Measurements from ENCODE around the gene ARID5B. TPM values are rescaled to one million over a fixed set of nuclear protein-coding genes. Genes with fewer than 3 reads are reported as not detected.

The ARID5B gene
- total RNA-seq, 1 donor from 2014 or later: 0.62 TPM

DNA sequence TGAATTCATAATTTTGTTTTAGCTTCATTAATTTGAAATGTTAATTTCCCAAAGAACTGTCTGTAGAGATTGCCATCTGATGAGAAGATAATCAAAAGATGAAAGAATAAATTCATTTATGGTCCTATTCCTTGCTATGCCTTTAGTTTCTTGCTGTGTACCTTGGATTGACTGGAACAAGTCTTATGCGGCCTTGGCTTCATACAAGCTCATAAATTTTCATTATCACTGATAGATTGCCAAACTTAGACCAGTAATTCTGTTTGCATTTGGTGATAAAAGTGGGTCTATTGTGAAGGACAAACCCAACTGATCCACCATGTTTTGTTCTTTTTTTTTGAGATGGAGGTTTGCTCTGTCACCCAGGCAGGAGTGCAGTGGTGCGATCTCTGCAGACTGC lies 48.2 kb downstream of the ARID5B start:
- no peaks in the 10 kb centered on the region for H3K27me3 Mint-ChIP-seq (ENCODE audit: unreplicated experiment)
- no peaks in the 10 kb centered on the region for H3K36me3 Mint-ChIP-seq (ENCODE audit: low read depth, unreplicated experiment)
- DNase-seq (ENCODE audit: low spot score): no peak
- H3K27ac Mint-ChIP-seq (ENCODE audit: unreplicated experiment): no peak overlapping the region
- no peaks in the 10 kb centered on the region for H3K4me1 Mint-ChIP-seq (ENCODE audit: unreplicated experiment)
- TF ChIP-seq, protein P1, sequence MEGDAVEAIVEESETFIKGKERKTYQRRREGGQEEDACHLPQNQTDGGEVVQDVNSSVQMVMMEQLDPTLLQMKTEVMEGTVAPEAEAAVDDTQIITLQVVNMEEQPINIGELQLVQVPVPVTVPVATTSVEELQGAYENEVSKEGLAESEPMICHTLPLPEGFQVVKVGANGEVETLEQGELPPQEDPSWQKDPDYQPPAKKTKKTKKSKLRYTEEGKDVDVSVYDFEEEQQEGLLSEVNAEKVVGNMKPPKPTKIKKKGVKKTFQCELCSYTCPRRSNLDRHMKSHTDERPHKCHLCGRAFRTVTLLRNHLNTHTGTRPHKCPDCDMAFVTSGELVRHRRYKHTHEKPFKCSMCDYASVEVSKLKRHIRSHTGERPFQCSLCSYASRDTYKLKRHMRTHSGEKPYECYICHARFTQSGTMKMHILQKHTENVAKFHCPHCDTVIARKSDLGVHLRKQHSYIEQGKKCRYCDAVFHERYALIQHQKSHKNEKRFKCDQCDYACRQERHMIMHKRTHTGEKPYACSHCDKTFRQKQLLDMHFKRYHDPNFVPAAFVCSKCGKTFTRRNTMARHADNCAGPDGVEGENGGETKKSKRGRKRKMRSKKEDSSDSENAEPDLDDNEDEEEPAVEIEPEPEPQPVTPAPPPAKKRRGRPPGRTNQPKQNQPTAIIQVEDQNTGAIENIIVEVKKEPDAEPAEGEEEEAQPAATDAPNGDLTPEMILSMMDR (IDR thresholded peaks at IDR 0.05; ENCODE audit: unreplicated experiment): no peak
- no peaks in the 10 kb centered on the region for H3K9me3 Mint-ChIP-seq (ENCODE audit: unreplicated experiment)
- no peak overlapping the region for H3K4me3 Mint-ChIP-seq (ENCODE audit: unreplicated experiment)

DNA sequence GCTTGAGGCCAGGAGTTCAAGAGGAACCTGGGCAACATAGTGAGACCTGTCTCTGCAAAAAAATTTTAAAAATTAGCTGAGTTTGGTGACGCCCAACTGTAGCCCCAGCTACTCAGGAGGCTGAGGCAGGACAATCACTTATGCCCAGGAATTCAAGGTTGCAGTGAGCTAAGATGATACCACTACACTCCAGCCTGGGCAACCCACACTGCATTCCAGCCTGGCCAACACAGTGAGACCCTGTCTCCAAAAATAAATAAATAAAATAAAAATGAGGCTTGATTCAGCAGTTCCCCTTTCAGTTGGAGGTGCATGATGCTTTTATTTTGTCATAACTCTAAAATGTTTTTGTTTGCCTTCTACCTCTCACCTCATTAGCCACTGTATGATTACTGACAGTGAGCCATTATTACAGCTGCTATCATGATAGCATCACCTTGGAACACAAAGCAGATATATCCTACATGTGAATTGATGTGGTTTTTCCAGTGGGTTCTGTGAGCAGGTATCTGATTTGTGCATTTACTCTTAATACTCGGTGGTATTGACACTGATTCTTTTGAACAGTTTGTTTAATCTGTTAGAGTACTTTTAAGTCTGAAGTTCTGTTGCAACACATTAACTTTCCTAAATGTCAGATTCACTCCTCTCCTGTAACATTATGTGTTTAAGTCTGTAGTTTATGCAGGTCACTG lies 49.1 kb downstream of the ARID5B start:
- TF ChIP-seq, protein P1 (IDR thresholded peaks at IDR 0.05; ENCODE audit: unreplicated experiment): no peak
- H3K27ac Mint-ChIP-seq (ENCODE audit: unreplicated experiment): no peak overlapping the region
- DNase-seq (ENCODE audit: low spot score): no peak
- H3K36me3 Mint-ChIP-seq (ENCODE audit: low read depth, unreplicated experiment): no peaks in the 10 kb centered on the region
- H3K4me1 Mint-ChIP-seq (ENCODE audit: unreplicated experiment): no peaks in the 10 kb centered on the region
- H3K4me3 Mint-ChIP-seq (ENCODE audit: unreplicated experiment): no peak overlapping the region
- H3K27me3 Mint-ChIP-seq (ENCODE audit: unreplicated experiment): no peaks in the 10 kb centered on the region
- H3K9me3 Mint-ChIP-seq (ENCODE audit: unreplicated experiment): no peaks in the 10 kb centered on the region

DNA sequence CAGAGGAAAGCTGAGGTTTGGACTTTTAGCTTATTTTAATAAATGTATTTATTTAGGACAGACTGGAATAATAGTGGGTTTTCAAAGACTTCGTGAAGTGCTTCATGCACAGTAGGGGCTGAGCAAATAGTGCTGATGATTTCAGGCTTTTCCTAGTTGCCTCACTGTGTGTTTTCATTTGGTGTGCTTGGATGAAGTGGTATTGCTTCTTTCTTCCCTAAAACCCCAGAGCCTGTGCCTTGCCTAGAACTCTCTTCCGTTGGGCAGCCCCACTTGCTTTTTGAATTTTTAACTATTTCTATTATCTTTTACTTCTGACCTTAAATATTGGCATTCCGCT lies 49.6 kb downstream of the ARID5B start:
- no peaks in the 10 kb centered on the region for H3K9me3 Mint-ChIP-seq (ENCODE audit: unreplicated experiment)
- no peaks in the 10 kb centered on the region for H3K27me3 Mint-ChIP-seq (ENCODE audit: unreplicated experiment)
- H3K36me3 Mint-ChIP-seq (ENCODE audit: low read depth, unreplicated experiment): no peaks in the 10 kb centered on the region
- H3K4me3 Mint-ChIP-seq (ENCODE audit: unreplicated experiment): no peak overlapping the region
- TF ChIP-seq, protein P1 (IDR thresholded peaks at IDR 0.05; ENCODE audit: unreplicated experiment): no peak
- H3K4me1 Mint-ChIP-seq (ENCODE audit: unreplicated experiment): no peaks in the 10 kb centered on the region
- no peak overlapping the region for H3K27ac Mint-ChIP-seq (ENCODE audit: unreplicated experiment)
- no peak for DNase-seq (ENCODE audit: low spot score)

DNA sequence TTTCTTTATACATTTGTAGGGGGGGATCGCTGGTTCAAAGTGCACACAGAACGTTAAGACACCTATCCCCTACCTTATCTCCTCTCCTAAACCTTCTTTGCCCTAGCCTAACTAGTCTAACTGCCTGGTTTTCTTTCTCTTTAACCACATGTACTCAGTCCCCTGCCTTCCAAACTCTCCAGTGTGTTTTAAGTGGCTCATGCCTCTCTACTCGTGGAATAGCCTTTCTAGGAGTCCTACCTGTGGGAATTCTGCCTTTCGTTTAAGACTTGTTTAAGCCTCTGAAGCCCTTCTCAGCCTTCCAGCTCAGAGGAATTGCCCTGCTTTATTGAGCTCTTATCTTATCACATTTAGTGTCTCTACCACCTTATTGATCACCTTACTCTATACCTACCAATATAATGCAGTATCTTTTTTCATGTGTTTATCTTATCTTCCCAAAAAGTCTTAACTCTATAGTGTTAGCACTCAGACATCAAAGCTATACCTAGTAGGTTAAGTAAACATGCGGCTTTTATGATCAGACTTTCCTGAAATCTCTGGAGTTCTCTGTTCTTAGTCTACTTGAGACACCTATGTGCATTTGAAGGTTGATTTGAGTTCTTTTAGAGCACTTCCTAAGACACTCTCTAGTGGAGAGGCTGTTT lies 50.7 kb downstream of the ARID5B start:
- Mint-ChIP-seq H3K27me3 (ENCODE audit: unreplicated experiment) (no peaks in the 10 kb centered on the region), H3K4me1 (ENCODE audit: unreplicated experiment) (no peaks in the 10 kb centered on the region), H3K4me3 (ENCODE audit: unreplicated experiment) (no peak overlapping the region), H3K36me3 (ENCODE audit: low read depth, unreplicated experiment) (no peaks in the 10 kb centered on the region), H3K9me3 (ENCODE audit: unreplicated experiment) (no peaks in the 10 kb centered on the region), H3K27ac (ENCODE audit: unreplicated experiment) (no peak overlapping the region)
- no peak for DNase-seq (ENCODE audit: low spot score)
- TF ChIP-seq, protein P1 (IDR thresholded peaks at IDR 0.05; ENCODE audit: unreplicated experiment): no peak

DNA sequence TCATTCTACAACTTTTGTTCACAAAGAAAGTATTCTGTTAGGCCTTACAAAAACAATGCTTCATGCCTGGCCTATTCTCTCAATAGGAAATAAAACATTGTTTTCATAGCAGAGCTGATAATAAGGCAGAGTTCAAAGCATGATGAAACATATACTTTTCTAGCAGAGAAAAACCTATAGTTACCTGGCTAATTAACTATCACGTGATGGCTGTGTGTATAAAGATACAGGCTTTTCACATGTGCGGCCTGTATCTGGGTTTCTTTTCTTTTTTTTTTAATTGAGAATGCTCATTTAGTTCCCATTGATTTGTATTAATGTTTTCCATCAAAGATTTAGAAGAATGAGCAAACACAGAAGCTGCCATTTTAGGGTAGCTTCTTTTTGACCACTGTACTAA lies 51.7 kb downstream of the ARID5B start:
- Mint-ChIP-seq H3K27ac (ENCODE audit: unreplicated experiment) (no peak overlapping the region), H3K36me3 (ENCODE audit: low read depth, unreplicated experiment) (no peaks in the 10 kb centered on the region), H3K27me3 (ENCODE audit: unreplicated experiment) (no peaks in the 10 kb centered on the region), H3K4me3 (ENCODE audit: unreplicated experiment) (no peak overlapping the region), H3K9me3 (ENCODE audit: unreplicated experiment) (no peaks in the 10 kb centered on the region), H3K4me1 (ENCODE audit: unreplicated experiment) (no peaks in the 10 kb centered on the region)
- no peak for DNase-seq (ENCODE audit: low spot score)
- TF ChIP-seq, protein P1 (IDR thresholded peaks at IDR 0.05; ENCODE audit: unreplicated experiment): no peak

Data from endothelial cell (in vitro differentiated cells).